Activated CD8-positive, alpha-beta memory T cell treated with anti-CD3 and anti-CD28 coated beads for 24 hours (primary cell): ENCODE measurements around the gene ABCD2.
"Not testable (repeated sequence)": the region's sequence is repeated elsewhere in the genome, so short reads cannot be mapped to it uniquely, and the experiment has no call there.

Source experiments
- DNase-seq: peaks from one replicate; pipeline ENCODE4 v3.0.0-alpha.2; 2020

The ABCD2 gene

GRCh38 chr12:39611818-39612217 is 7.8 kb downstream of the ABCD2 start:
- DNase-seq, result no peak

GRCh38 chr12:39610436-39611025 is 9.1 kb downstream of the ABCD2 start:
- no peak for DNase-seq

- no peak for DNase-seq
Measured at GRCh38 chr12:39606712-39607423, 12.7 kb downstream of the ABCD2 start.

- DNase-seq, result no peak
Measured at GRCh38 chr12:39605996-39606395, 13.6 kb downstream of the ABCD2 start.

GRCh38 chr12:39605501-39605900 is 14.1 kb downstream of the ABCD2 start:
- no peak for DNase-seq

GRCh38 chr12:39603065-39603464 is 16.5 kb downstream of the ABCD2 start:
- no peak for DNase-seq

GRCh38 chr12:39601951-39602350 is 17.7 kb downstream of the ABCD2 start:
- DNase-seq, result not testable (repeated sequence)

GRCh38 chr12:39595928-39596327 is 23.7 kb downstream of the ABCD2 start:
- DNase-seq, result no peak

GRCh38 chr12:39592295-39592694 is 27.3 kb downstream of the ABCD2 start:
- DNase-seq, result no peak

GRCh38 chr12:39588348-39588747 is 31.3 kb downstream of the ABCD2 start:
- no peak for DNase-seq

- no peak for DNase-seq
Measured at GRCh38 chr12:39587225-39587624, 32.4 kb downstream of the ABCD2 start.

GRCh38 chr12:39586816-39587215 is 32.8 kb downstream of the ABCD2 start:
- no peak for DNase-seq

GRCh38 chr12:39581592-39581991 is 38.0 kb downstream of the ABCD2 start:
- no peak for DNase-seq

GRCh38 chr12:39575498-39575875 is 44.1 kb downstream of the ABCD2 start:
- no peak for DNase-seq

GRCh38 chr12:39574785-39575497 is 44.7 kb downstream of the ABCD2 start:
- DNase-seq, result no peak

GRCh38 chr12:39574378-39574777 is 45.2 kb downstream of the ABCD2 start:
- no peak for DNase-seq

- DNase-seq, result no peak
Measured at GRCh38 chr12:39573971-39574370, 45.6 kb downstream of the ABCD2 start.

GRCh38 chr12:39572551-39572950 is 47.1 kb downstream of the ABCD2 start:
- DNase-seq, result no peak

- DNase-seq, result no peak
Measured at GRCh38 chr12:39571351-39571750, 48.3 kb downstream of the ABCD2 start.

GRCh38 chr12:39553476-39553875 is 66.1 kb downstream of the ABCD2 start:
- DNase-seq, result no peak

GRCh38 chr12:39544211-39544610 is 75.4 kb downstream of the ABCD2 start:
- DNase-seq, result not testable (repeated sequence)

- no peak for DNase-seq
Measured at GRCh38 chr12:39541471-39541870, 78.1 kb downstream of the ABCD2 start.

GRCh38 chr12:39538679-39539104 is 80.9 kb downstream of the ABCD2 start:
- no peak for DNase-seq

- DNase-seq, result no peak
Measured at GRCh38 chr12:39533951-39534350, 85.7 kb downstream of the ABCD2 start.
